Activated CD8-positive, alpha-beta memory T cell treated with anti-CD3 and anti-CD28 coated beads for 1 hour (primary cell): ENCODE measurements around the gene OR1Q1.
"Not testable (repeated sequence)": the region's sequence is repeated elsewhere in the genome, so short reads cannot be mapped to it uniquely, and the experiment has no call there.

Experiments used
- DNase-seq, 2 donors: peaks; one replicate each; pipeline ENCODE4 v3.0.0-alpha.2; 2020; ENCODE audit warnings: low read depth in 1 of 2; ENCODE audit errors: extremely low read depth in 1 of 2

OR1Q1 gene, protein sequence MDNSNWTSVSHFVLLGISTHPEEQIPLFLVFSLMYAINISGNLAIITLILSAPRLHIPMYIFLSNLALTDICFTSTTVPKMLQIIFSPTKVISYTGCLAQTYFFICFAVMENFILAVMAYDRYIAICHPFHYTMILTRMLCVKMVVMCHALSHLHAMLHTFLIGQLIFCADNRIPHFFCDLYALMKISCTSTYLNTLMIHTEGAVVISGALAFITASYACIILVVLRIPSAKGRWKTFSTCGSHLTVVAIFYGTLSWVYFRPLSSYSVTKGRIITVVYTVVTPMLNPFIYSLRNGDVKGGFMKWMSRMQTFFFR

GRCh38 chr9:122614362-122614761, at the start of gene OR1Q1:
Gene OR1Q1 (plus strand): TSS chr9:122614738. CDS start chr9:122614738, 0 bp downstream.
- no peak for DNase-seq

DNA sequence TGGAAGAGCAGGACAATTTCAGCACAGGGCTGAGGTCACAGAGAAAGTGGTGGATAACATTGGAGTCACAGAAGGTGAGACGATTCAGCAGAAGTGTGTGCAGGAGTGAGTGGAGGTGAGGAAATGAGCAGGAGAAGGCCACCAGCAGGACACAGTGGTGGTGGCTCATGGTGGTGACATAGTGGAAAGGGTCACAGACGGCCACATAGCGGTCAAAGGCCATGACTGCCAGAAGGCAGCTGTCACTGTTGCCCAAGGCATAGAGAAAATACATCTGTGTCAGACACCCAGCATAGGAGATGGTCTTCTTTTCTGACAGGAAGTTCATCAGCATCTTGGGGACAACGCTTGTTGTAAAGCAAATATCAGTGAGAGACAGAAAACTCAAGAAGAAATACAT, 46.6 kb upstream of the OR1Q1 start:
- DNase-seq, result no peak

- DNase-seq, result no peak
These were observed 42.1 kb upstream of the OR1Q1 start for GRCh38 chr9:122572456-122572855.

DNA sequence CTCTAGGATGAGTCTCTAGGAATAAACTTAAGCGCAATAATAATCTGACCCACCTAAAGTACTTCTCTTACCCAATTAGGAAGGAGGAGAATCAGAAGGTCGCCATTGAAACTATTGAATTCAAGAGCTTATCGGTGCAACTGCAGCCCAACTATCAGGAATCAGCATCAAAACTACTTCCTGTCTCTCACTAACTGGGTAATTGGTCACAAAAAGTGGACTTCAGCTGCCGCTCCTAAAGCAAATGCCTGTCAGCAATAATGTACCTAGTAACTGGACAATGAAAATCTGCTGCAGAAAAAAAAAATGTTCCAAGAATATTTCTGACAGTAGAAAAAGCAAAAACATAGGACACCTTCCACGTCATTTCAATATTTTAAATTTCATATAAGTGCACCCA, 34.7 kb upstream of the OR1Q1 start:
- DNase-seq, result no peak

DNA sequence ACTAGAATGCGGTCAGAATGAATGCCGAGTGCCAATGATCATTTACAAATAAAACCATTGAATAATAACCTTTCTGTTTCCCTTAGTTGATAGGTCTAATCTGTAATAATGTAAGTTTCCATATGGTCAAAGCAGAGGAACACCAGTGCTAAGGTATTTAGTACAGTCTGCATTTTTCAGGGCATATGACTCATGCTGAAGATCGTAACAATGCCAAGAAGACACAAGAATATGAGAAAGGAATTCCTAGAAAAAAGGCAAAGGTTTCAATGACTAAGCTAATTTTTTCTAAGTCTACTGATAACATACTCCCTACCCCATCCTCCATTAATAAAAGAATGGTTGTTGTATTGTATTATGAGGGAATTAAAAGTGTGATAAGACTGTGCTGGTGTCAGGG, 34.2 kb upstream of the OR1Q1 start:
- DNase-seq, result no peak

GRCh38 chr9:122583284-122583683, 31.3 kb upstream of the OR1Q1 start, which contains the start of gene OR1L8:
Gene OR1L8 (minus strand): TSS chr9:122583384. CDS start chr9:122568477, 14,907 bp downstream.
- not testable (repeated sequence) for DNase-seq

GRCh38 chr9:122605691-122606090, 8.8 kb upstream of the OR1Q1 start:
- no peak for DNase-seq

- no peak for DNase-seq
These were observed 8.0 kb upstream of the OR1Q1 start for GRCh38 chr9:122606587-122606986.

GRCh38 chr9:122609804-122610203, 4.7 kb upstream of the OR1Q1 start:
- no peak for DNase-seq

- DNase-seq, result no peak
These were observed 5.5 kb downstream of the OR1Q1 start for GRCh38 chr9:122619996-122620395.

- no peak for DNase-seq
These were observed 27.7 kb downstream of the OR1Q1 start for GRCh38 chr9:122642226-122642625.

DNA sequence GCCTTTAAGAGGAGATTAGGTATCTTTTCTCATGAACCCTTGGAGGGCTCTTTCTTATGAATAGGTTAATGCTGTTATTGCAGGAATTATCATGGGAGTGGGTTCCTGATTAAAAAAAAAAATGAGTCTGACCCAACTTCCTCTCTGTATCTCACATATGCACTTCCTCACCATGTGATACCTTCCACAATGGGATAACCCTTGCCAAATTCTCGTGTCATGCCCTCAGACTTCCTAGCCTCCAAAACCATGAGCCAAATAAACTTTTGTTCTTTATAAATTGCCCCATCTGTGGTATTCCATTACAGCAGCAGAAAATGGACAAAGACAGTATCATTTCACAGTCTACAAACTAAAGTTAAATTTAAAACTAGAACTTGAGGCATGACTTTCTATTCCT, 41.8 kb downstream of the OR1Q1 start:
- no peak for DNase-seq

GRCh38 chr9:122657527-122657926, 43.0 kb downstream of the OR1Q1 start, which contains the start of gene OR1B1:
Gene OR1B1 (minus strand): TSS chr9:122657627.
- no peak for DNase-seq

DNA sequence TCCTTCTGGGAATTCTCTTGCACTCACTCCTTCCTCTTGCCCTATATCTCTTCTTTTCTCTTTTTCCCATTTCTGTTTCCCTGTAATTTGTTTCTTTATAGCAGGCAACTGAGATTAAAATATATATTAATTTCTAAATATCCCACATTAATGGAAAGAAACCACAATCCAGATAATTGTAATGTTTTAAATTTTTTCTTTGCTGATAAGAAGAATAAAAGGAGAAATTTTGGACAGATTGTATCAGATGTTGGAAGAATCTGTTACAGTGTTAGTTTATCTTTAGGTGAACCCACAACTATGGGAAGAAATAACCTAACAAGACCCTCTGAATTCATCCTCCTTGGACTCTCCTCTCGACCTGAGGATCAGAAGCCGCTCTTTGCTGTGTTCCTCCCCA, 46.9 kb downstream of the OR1Q1 start, which contains the start of gene OR1L1:
TSS of gene OR1L1 (plus strand) at position 301 of the 400 bp plus-strand sequence. CDS start at position 301, 0 bp downstream.
- DNase-seq, result no peak
